ENCODE results near the gene LRRC72. TPM values are rescaled to one million over a fixed set of nuclear protein-coding genes. Genes with fewer than 3 reads are reported as not detected.

LRRC72 gene
- total and polyA plus RNA-seq, 10 of the 15 experiments (the other 5 are each of a cell fraction or from before 2014, with no cell fraction given) = not detected

DNA sequence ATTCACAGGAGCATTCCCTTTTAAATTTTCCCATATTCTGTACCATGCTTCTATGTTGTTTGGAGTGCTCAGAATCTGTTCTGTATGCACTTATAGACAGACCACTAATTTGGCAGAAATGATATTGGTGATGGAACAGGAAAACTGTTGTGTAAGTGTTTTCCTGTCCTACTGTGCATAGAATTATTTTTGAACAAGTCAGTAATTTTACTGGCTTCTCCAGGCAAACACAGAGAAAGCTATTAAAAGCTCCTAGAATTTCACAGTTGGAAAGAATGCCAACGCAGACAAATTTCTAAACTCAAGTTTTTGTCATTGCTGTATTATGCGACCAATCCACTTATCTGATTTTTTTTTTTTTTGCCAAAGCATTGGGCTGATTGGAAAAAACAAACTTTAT lies 63.3 kb downstream of the LRRC72 start:
- Histone ChIP-seq H3K4me3 (no peak overlapping the region), H2AFZ (ENCODE audit: control insufficient read depth, low read depth, low read length) (no peak overlapping the region), H3K27ac (ENCODE audit: control insufficient read depth, insufficient read depth) (no peak overlapping the region), H3K79me2 (ENCODE audit: control insufficient read depth, insufficient read depth, low read length) (no peaks in the 10 kb centered on the region), H4K20me1 (ENCODE audit: control insufficient read depth, insufficient read depth) (no peaks in the 10 kb centered on the region), H3K4me1 (ENCODE audit: control insufficient read depth, insufficient read depth, low read length) (no peaks in the 10 kb centered on the region), H3K9ac (ENCODE audit: control insufficient read depth, insufficient read depth, low read length) (no peak overlapping the region), H3K27me3 (replicated peaks in 1 of 2; ENCODE audit: control insufficient read depth in 2 of 2, insufficient read depth in 2 of 2, low read length in 1 of 2) (no peaks in the 10 kb centered on the region; a peak in 1 of 4 replicates), H3K4me2 (ENCODE audit: control insufficient read depth, insufficient read depth) (no peak overlapping the region), H3K36me3 (ENCODE audit: control insufficient read depth in 2 of 2, insufficient read depth in 2 of 2, low read length in 1 of 2) (no peaks in the 10 kb centered on the region), H3K9me3 (replicated peaks; ENCODE audit: control insufficient read depth, insufficient read depth, low read length) (no peaks in the 10 kb centered on the region)
- ChIA-PET RAD21 (ENCODE audit: unreplicated experiment) (no interaction called here), SMC1A (ENCODE audit: uncharacterized antibody, unreplicated experiment) (no interaction called here), POLR2A (no interaction called here), CTCF (no interaction called here)
- TF ChIP-seq MEF2A (IDR thresholded peaks at IDR 0.05; ENCODE audit: insufficient read depth, low read depth, low read length) (no peak), LARP7 (IDR thresholded peaks at IDR 0.05) (no peak), ZSCAN29 (IDR thresholded peaks at IDR 0.05) (no peak), RUNX3 (IDR thresholded peaks at IDR 0.05; ENCODE audit: low read length) (no peak), TCF3 (IDR thresholded peaks at IDR 0.05; ENCODE audit: borderline replicate concordance, insufficient read depth, low read depth, low read length) (no peak), TBL1XR1 (IDR thresholded peaks at IDR 0.05; ENCODE audit: low read depth, low read length) (no peak), RB1 (IDR thresholded peaks at IDR 0.05; ENCODE audit: borderline replicate concordance) (no peak), ZZZ3 (IDR thresholded peaks at IDR 0.05; ENCODE audit: control insufficient read depth, insufficient read length, low read depth) (no peak), IKZF1 (conservative IDR thresholded peaks at IDR 0.05) (no peak), ETV6 (conservative IDR thresholded peaks at IDR 0.05 in 1 of 2, IDR thresholded peaks at IDR 0.05 in 1 of 2; ENCODE audit: borderline replicate concordance in 1 of 2, low read depth in 1 of 2) (no peak), PML (IDR thresholded peaks at IDR 0.05; ENCODE audit: low read length) (no peak), RBBP5 (conservative IDR thresholded peaks at IDR 0.05) (no peak), SP1 (IDR thresholded peaks at IDR 0.05; ENCODE audit: low read depth, low read length) (no peak)
- TF ChIP-seq, protein P1, sequence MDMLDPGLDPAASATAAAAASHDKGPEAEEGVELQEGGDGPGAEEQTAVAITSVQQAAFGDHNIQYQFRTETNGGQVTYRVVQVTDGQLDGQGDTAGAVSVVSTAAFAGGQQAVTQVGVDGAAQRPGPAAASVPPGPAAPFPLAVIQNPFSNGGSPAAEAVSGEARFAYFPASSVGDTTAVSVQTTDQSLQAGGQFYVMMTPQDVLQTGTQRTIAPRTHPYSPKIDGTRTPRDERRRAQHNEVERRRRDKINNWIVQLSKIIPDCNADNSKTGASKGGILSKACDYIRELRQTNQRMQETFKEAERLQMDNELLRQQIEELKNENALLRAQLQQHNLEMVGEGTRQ (IDR thresholded peaks at IDR 0.05; ENCODE audit: borderline replicate concordance, low read depth, low read length) = no peak
- TF ChIP-seq, protein P2, sequence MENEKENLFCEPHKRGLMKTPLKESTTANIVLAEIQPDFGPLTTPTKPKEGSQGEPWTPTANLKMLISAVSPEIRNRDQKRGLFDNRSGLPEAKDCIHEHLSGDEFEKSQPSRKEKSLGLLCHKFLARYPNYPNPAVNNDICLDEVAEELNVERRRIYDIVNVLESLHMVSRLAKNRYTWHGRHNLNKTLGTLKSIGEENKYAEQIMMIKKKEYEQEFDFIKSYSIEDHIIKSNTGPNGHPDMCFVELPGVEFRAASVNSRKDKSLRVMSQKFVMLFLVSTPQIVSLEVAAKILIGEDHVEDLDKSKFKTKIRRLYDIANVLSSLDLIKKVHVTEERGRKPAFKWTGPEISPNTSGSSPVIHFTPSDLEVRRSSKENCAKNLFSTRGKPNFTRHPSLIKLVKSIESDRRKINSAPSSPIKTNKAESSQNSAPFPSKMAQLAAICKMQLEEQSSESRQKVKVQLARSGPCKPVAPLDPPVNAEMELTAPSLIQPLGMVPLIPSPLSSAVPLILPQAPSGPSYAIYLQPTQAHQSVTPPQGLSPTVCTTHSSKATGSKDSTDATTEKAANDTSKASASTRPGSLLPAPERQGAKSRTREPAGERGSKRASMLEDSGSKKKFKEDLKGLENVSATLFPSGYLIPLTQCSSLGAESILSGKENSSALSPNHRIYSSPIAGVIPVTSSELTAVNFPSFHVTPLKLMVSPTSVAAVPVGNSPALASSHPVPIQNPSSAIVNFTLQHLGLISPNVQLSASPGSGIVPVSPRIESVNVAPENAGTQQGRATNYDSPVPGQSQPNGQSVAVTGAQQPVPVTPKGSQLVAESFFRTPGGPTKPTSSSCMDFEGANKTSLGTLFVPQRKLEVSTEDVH (IDR thresholded peaks at IDR 0.05; ENCODE audit: low read depth, partially characterized antibody) = no peak
- intact Hi-C loops (cut with micrococcal nuclease; ENCODE audit: unreplicated experiment) (no loop called here), in situ Hi-C loops (cut with MboI) (no loop called here)
- DNase-seq (ENCODE audit: low read depth, low spot score) = no peak
- no peak for FAIRE-seq
- ATAC-seq = no peak
- BruUV-seq (replicated peaks) = no TSS peak
- WGBS (ENCODE audit: insufficient coverage, insufficient replicate concordance, low lambda C conversion rate, missing lambda C conversion rate) = 36% methylated on average over 2 of the region's 2 CpGs
